Urothelium cell line (cell line): Measurements from ENCODE around the gene GRM5.
A peak's percentile ranks its signal among the peaks of the same experiment; 100 is the strongest.

Source experiments
- DNase-seq: peaks from one replicate; pipeline ENCODE4 v3.0.0; 2011; ENCODE audit warnings: low spot score, mixed read lengths
- FAIRE-seq: peaks from 2 replicates; lab custom pipeline; 2011; peaks lifted over from hg19 to GRCh38; lab: Jason Lieb, UNC

GRM5 gene

DNA sequence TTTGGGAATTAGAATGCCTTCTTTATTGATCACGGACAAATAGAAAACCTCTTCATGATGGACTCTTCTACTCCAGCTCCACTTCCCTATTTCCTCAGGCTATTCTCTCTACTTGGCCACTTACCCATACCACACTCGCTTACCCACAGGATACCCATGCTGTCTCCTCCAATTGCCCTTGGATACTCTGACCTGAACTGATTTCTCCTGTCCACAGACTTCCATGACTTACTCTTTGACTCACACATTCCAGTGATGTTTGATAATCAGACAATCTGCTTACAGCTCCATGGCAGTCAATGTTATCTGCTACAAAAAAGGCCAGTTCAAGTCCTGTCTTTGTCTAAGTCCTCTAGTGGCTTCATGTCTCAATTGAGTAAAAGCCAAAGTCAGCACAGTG is 436.3 kb downstream of the GRM5 start:
- no peak for FAIRE-seq
- no peak for DNase-seq

DNA sequence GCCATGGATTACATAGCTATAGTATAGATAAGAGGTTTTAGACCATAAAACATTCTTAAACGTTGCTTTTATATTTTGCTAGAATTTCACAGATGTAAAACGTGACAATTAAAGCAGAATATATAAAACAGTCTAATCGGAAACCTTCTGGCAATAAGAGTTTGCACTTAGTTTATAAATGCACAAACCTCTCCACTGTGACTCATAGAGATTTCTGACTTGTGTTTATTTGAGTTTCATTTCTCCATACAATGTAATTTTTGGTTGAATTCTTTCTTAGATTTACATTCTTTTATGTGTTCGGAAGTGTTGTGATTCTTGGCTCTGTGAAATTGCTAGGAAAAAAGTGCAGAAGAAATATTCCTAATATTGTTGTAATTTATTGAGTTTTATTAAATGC is 439.6 kb downstream of the GRM5 start:
- DNase-seq: no peak
- no peak for FAIRE-seq

DNA sequence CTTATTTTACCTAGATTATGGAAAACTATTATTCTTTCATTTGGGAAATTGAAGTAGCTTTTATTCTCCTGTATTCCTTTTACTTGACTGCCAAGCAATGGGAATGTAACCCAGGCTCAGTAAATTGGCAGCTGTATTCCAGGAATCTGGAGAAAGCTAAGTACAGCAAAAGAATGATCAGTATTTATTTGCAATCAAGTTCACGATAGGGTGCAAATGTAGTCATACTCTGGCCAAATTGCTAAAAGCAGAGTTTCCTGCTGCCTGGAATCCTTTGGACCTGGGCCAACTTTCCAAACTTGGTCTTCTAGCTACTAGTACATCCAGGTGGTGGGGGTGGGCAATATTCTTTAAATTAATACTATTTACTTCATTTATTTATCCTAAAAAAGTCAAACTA is 442.3 kb downstream of the GRM5 start:
- no peak for FAIRE-seq
- no peak for DNase-seq

DNA sequence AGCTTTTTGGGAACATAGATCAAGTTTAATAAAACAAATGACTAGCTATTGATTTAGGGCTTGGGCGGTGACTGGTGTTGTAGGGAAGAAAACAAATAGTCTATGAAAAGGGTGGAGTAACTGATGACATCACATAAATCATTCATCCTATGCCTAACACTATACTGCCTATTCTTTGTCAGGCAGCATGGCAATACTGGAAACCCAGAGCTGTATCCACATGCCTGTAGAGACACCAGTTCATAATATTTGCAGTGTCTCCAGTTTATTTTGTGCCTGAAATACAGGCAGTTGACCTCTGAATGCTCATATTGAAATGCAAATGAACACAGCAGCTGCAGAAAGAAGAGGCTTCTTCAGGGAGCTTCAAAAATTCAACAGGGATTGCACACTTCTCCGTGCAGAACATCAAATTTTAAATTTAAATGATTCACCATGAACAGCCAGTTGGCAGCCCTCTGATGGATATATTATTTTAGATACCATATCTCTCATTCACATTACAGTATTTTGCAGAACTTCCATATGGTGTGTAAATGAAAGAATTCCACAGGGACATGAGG is 445.1 kb downstream of the GRM5 start:
- FAIRE-seq (no peak), DNase-seq (no peak)

- DNase-seq (no peak), FAIRE-seq (no peak)
Measured at GRCh38 chr11:88619656-88620385, 446.0 kb downstream of the GRM5 start.

GRCh38 chr11:88619071-88619425 is 446.7 kb downstream of the GRM5 start:
- no peak for DNase-seq
- FAIRE-seq: no peak

DNA sequence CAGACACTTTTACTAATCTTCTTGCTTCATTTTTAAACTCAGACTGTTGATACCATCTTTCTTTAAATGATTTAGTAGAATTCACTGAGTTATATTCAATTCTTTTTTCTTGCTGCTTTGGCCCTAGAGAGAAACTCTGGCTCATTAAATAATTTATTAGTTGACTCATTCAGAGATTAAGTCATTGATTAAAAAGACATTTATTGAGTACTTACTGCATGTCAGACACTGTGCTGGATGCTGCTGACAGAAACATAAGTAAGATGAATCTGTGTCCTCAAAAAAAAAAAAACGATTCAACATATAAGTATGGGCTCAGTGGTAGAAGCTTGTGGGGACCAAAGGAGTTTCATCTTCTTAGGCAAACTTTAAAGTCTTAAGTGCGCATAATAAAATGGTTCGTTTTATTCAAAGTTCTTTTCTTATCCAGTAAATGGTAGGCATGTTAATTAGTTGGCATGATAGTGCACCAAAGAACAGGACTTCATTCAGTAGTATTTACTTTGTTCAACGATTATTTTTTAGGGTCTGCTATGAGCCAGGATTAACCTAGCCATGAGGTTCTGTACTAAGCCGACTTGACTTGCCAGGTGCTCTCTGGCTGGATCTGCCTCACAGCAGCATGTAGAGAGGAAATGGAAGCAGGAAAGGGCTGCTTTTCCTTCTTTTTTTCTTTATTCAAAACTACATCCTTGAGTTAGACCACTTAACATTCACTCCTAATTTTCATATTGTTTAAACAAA is 447.3 kb downstream of the GRM5 start:
- DNase-seq (no peak), FAIRE-seq (no peak)

- no peak for FAIRE-seq
- no peak for DNase-seq
Measured at GRCh38 chr11:88617226-88617625, 448.6 kb downstream of the GRM5 start.

DNA sequence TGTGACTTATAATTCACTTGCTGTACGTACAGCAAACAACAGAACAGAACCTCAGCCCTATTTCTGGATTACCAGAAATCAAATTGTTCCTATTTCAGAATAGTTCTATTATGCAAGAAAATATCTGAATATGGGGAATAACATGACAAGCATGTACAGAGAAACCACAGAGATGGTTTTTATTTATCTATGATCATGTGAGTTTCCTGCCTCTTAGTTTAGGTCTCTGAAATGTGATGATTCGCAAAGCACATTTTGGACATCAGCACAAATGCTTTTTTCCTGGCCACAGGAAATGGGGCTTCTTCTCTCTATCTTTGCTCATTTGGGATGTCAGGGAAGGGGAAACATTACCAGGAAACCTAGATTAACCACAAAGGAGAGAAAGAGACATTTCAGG is 461.5 kb downstream of the GRM5 start:
- no peak for DNase-seq
- no peak for FAIRE-seq

- no peak for FAIRE-seq
- no peak for DNase-seq
Measured at GRCh38 chr11:88603091-88603867, 462.5 kb downstream of the GRM5 start.

DNA sequence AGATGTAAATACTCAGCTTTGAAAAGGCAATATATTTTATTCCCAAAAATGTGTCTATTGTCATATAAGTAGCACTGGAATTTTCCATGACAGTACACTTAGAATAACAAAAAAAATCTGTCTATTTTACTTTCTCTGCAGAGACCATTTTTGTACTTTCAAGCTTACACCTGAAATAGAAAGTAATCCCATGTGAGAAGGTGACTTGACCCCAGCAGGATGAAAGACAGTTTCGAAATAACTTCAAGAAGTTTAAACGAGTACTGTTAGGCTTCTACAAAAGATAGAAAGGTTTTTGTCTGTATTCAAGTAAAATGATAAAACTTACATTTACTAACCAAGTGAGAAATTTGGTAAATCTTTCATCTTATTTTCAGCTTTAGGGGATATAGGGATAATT is 468.4 kb downstream of the GRM5 start:
- FAIRE-seq: no peak
- DNase-seq: no peak

- no peak for FAIRE-seq
- no peak for DNase-seq
Measured at GRCh38 chr11:88596786-88597185, 469.0 kb downstream of the GRM5 start.

DNA sequence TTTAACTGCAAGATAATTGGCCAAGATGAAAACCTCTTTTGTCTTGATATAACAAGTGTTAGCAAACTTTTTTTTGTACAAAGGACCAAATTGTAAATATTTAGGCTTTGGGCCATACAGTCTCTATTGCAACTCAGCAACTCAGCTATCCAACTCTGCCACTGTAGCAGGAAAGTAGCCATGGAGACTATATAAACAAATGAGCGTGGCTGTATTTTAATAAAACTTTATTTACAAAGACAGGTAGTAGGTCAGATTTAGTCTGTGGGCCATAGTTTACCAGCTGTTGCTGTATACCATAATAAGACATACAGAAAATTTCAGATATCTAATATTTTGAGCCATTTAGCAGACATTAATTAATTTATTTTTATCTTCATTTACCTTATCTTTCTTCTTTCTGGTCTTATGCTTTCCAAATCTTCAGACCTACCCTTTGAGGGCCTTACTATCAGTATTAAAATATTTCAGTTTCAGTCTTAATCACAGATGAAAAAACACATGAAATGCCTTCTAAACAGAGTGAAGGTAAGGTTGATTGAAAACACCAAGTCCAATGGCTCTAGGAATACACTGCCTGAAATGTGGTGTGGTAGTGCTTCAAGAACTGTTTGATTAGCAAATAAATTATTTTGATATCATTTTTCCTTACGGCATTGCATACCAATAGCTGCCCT is 471.4 kb downstream of the GRM5 start:
- FAIRE-seq: no peak

DNA sequence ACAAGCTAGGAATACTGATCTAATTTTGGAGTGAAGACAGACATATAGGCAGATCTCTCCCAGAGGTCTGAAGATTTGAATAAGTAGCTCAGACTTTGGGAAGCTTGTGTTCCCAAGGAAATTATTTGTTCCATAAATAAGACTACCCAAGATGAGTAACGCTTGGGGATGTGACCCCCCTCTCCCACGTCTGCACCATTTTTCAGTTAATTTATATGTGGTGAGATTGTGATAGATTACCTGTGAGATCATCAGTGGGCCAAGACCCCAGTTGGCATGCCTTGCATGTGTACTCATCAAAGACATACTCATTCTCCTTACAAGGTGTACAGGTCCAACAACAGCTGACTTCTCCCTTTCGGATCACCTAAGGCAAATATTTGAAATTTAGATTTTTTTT is 475.4 kb downstream of the GRM5 start:
- peak; percentile 20 for FAIRE-seq
- DNase-seq: peak; percentile 13

More for the DNA sequence above, 471.4 kb downstream of the GRM5 start:
- DNase-seq: no peak

DNA sequence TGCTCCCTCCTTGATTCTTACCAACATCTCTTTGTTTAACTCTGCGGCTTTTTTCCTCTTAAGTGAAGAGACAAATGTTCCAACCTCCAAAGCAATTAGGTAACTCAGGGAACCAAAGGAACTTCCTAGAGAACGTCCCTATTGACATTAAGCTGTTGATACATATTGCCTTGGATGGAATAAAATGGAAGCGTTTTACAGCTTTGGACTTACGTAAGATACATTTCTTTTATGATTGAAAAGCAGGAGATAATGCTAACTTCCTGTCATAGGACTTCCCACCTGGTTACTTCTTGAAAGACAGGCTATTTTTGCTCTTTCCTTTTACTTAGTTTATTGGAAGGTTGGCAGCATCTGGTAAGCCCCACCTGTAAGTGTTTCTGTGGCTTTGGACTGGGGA is 482.5 kb downstream of the GRM5 start:
- DNase-seq: no peak
- no peak for FAIRE-seq

DNA sequence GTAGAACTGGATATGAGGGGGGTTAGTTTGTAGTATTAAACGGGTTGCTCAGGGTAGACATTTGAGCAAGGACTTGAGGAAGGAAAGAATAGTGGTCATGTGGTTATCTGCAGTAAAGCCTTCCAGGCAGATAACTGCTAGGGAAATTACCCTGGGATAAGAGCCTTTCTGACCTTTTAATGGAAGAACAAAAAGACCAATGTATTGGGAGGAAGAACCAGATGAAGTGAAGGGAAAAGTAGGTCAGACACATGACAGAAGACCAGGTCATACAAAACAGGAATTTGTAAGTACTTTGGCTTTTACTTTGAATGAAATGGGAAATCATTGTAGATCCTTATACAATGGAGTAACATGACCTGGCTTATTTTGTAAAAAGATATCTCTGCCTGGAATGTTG is 486.3 kb downstream of the GRM5 start:
- DNase-seq (no peak), FAIRE-seq (no peak)

GRCh38 chr11:88576741-88577140 is 489.0 kb downstream of the GRM5 start:
- FAIRE-seq (no peak), DNase-seq (no peak)

DNA sequence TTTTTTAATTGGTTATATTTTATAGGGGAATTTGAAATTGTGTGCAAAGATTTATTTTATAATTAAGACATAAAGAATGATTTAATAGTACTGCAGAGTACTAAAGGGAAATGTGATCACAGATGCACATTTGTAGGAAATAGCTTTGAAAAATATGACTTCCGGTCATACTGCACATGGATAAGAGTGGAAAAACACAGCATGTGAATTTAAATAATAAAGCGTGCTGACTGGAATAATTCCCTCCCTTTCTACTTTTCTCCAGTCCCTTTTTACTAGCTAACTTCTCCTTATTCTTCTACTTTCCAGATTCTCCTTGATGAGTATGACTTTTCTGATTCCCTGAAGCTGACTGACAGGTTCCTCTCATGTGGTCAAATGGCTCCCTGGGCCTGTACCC is 489.9 kb downstream of the GRM5 start:
- DNase-seq (no peak), FAIRE-seq (no peak)

- FAIRE-seq: no peak
- no peak for DNase-seq
Measured at GRCh38 chr11:88569342-88569741, 496.4 kb downstream of the GRM5 start.

DNA sequence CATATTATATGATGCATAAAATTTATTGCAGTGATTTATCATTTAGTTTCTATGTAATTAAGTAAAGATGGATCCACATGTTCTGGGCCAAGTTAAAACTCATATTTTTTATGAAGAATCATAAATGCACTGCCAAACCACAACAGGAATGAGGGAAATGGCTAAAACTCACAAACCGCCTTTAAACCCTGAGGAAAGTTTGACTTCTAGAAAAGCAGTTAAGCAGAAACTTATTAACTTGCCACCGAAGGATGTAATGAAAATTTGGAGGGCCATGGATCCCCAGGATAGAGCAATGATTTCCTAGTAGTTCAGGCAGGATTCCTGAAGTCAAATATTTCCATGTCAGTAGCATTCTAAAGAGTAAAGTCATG is 510.0 kb downstream of the GRM5 start:
- DNase-seq (no peak), FAIRE-seq (no peak)
